Neuronal stem cell (in vitro differentiated cells): ENCODE results near the gene CACNA1H.
"Not testable (repeated sequence)": the region's sequence is repeated elsewhere in the genome, so short reads cannot be mapped to it uniquely, and the experiment has no call there.

Source experiments
- DNase-seq: peaks from one replicate; pipeline ENCODE4 v3.0.0-alpha.2; 2013; ENCODE audit warnings: low spot score
- H2AFZ ChIP-seq: one replicate; pipeline ENCODE4 v1.6.1; 2013; ENCODE audit warnings: mild to moderate bottlenecking, low read length, inconsistent platforms
- H2AK5ac ChIP-seq: 2 replicates; pipeline ENCODE4 v1.6.1; 2013; ENCODE audit warnings: low read depth, mild to moderate bottlenecking, inconsistent platforms, low read length, moderate library complexity, mixed read lengths
- H2BK120ac ChIP-seq: 2 replicates; pipeline ENCODE4 v1.6.1; 2013; ENCODE audit warnings: low read depth, mild to moderate bottlenecking, inconsistent platforms, low read length, moderate library complexity, mixed read lengths
- H2BK12ac ChIP-seq: one replicate; pipeline ENCODE4 v1.6.1; 2013; ENCODE audit warnings: low read length, inconsistent platforms
- H2BK15ac ChIP-seq: 2 replicates; pipeline ENCODE4 v1.6.1; 2013; ENCODE audit warnings: mild to moderate bottlenecking, low read length, inconsistent platforms, mixed read lengths
- H2BK5ac ChIP-seq: one replicate; pipeline ENCODE4 v1.6.1; 2013; ENCODE audit warnings: inconsistent platforms, mild to moderate bottlenecking, low read length, moderate library complexity
- H3K14ac ChIP-seq: one replicate; pipeline ENCODE4 v1.6.1; 2013; ENCODE audit warnings: low read length, inconsistent platforms
- H3K18ac ChIP-seq: 2 replicates; pipeline ENCODE4 v1.6.1; 2013; ENCODE audit warnings: low read length, inconsistent platforms
- H3K23ac ChIP-seq: 2 replicates; pipeline ENCODE4 v1.6.1; 2013; ENCODE audit warnings: low read depth, mild to moderate bottlenecking, mixed read lengths, low read length, inconsistent platforms; ENCODE audit not compliant: poor library complexity
- H3K27ac ChIP-seq: replicated peaks from 3 replicates; pipeline ENCODE4 v1.5.1; 2013; ENCODE audit warnings: low read length, inconsistent platforms
- H3K27me3 ChIP-seq, 3 experiments: 2 replicates each; pipeline ENCODE4 v1.6.1; 2013; ENCODE audit warnings: low read length in 3 of 3, mild to moderate bottlenecking in 2 of 3, inconsistent platforms in 1 of 3, low read depth in 1 of 3, mixed read lengths in 1 of 3, moderate library complexity in 1 of 3; ENCODE audit not compliant: control insufficient read depth in 3 of 3, insufficient read depth in 3 of 3
- H3K36me3 ChIP-seq, 2 donors: replicated peaks in 1 of 2; 2 replicates each; pipeline ENCODE4 v1.6.1; 2013; ENCODE audit warnings: low read length in 2 of 2; ENCODE audit not compliant: control insufficient read depth in 2 of 2, insufficient read depth in 2 of 2
- H3K4ac ChIP-seq: 2 replicates; pipeline ENCODE4 v1.6.1; 2013; ENCODE audit warnings: inconsistent platforms, mild to moderate bottlenecking, low read length, moderate library complexity
- H3K4me1 ChIP-seq, 2 donors: 1 replicate in 1 of 2; 2 replicates in 1 of 2; pipeline ENCODE4 v1.6.1; 2013; ENCODE audit warnings: low read length in 2 of 2, low read depth in 1 of 2; ENCODE audit not compliant: control insufficient read depth in 2 of 2, insufficient read depth in 1 of 2
- H3K4me2 ChIP-seq: one replicate; pipeline ENCODE4 v1.6.1; 2013; ENCODE audit warnings: mild to moderate bottlenecking, low read length, inconsistent platforms; ENCODE audit not compliant: insufficient read depth, poor library complexity, severe bottlenecking
- H3K4me3 ChIP-seq, 2 donors: 2 replicates each; pipeline ENCODE4 v1.5.1; 2013; ENCODE audit warnings: low read length in 2 of 2, mild to moderate bottlenecking in 2 of 2, inconsistent platforms in 1 of 2, moderate library complexity in 1 of 2
- H3K79me1 ChIP-seq: one replicate; pipeline ENCODE4 v1.6.1; 2013; ENCODE audit warnings: low read depth, mild to moderate bottlenecking, inconsistent platforms, low read length, moderate library complexity
- H3K9ac ChIP-seq: one replicate; pipeline ENCODE4 v1.6.1; 2013; ENCODE audit warnings: mild to moderate bottlenecking, low read depth, low read length, inconsistent platforms; ENCODE audit not compliant: poor library complexity
- H3K9me3 ChIP-seq, 2 donors: replicated peaks in 1 of 2; 2 replicates each; pipeline versions ENCODE3 to v1.6.1; 2013; ENCODE audit warnings: low read length in 2 of 2, mild to moderate bottlenecking in 2 of 2, inconsistent platforms in 1 of 2, low read depth in 1 of 2, mixed read lengths in 1 of 2, moderate library complexity in 1 of 2; ENCODE audit not compliant: control insufficient read depth in 2 of 2, insufficient read depth in 1 of 2
- H4K8ac ChIP-seq: one replicate; pipeline ENCODE4 v1.6.1; 2013; ENCODE audit warnings: low read depth, mild to moderate bottlenecking, inconsistent platforms, low read length, moderate library complexity
- H4K91ac ChIP-seq: one replicate; pipeline ENCODE4 v1.6.1; 2013; ENCODE audit warnings: low read length, low read depth, mild to moderate bottlenecking, inconsistent platforms; ENCODE audit not compliant: poor library complexity
- WGBS, 2 donors: extraction: QIAGEN DNeasy Blood & Tissue Kit; methylation state at CpG; one replicate each; pipeline ENCODE4 v1.1.7; 2013; ENCODE audit warnings: missing lambda C conversion rate in 2 of 2, mixed read lengths in 1 of 2; ENCODE audit not compliant: insufficient read length in 2 of 2, insufficient replicate concordance in 1 of 2; ENCODE audit errors: extremely low coverage in 2 of 2; 5-methylcytosine and 5-hydroxymethylcytosine counted together

The CACNA1H gene

DNA sequence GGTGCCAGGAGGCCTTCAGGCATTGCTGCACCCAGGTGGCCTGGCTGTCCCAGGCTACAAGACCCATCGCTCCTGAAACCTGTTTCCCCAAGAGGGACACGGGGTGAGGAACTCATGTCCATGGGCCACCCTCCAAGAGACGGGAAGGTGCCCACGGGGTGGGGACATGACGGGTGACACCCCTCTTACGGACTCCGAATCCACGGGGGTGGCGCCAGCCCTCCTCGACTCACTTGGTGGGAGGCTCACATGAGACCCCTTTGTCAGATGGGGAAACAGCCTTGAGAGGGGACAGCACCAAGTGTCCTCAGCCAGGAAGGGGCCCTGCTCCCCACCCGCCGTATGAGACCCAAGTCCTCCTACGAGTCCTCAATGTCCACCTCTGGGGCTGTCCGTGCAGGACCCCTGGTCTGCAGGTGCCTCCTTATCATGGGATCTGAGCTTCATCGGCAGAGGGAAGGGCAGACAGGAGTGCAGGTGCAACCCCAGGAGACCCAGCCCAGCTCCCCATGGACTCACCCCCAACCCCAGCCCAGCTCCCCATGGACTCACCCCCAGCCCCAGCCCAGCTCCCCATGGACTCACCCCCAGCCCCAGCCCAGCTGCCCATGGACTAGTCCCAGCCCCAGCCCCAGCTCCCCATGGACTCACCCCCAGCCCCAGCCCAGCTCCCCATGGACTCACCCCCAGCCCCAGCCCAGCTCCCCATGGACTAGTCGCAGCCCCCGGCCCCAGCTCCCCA is 77.7 kb downstream of the CACNA1H start:
- H3K18ac ChIP-seq, H3K79me1 ChIP-seq, H3K27ac ChIP-seq, H4K91ac ChIP-seq, H2AFZ ChIP-seq, H4K8ac ChIP-seq, H2BK5ac ChIP-seq, H3K36me3 ChIP-seq, H3K4me3 ChIP-seq, H3K27me3 ChIP-seq, H3K14ac ChIP-seq, H3K4ac ChIP-seq, H3K9ac ChIP-seq, DNase-seq, H2BK120ac ChIP-seq, H2BK15ac ChIP-seq, H3K9me3 ChIP-seq, H3K4me2 ChIP-seq, H3K4me1 ChIP-seq, H2BK12ac ChIP-seq, H3K23ac ChIP-seq, H2AK5ac ChIP-seq: not testable (repeated sequence)
- WGBS, 2 donors = no CpG with 5 or more reads among the region's 17 CpGs

- H2BK5ac ChIP-seq, H2BK15ac ChIP-seq, H3K9ac ChIP-seq, H2AFZ ChIP-seq, H3K27ac ChIP-seq, H4K8ac ChIP-seq, DNase-seq, H3K23ac ChIP-seq, H2BK12ac ChIP-seq, H2AK5ac ChIP-seq, H3K79me1 ChIP-seq, H3K9me3 ChIP-seq, H3K4me1 ChIP-seq, H3K4me3 ChIP-seq, H3K18ac ChIP-seq, H2BK120ac ChIP-seq, H3K27me3 ChIP-seq, H3K36me3 ChIP-seq, H3K4me2 ChIP-seq, H3K14ac ChIP-seq, H3K4ac ChIP-seq, H4K91ac ChIP-seq: not testable (repeated sequence)
- no CpG with 5 or more reads among the region's 7 CpGs for WGBS, 2 donors
Measured at GRCh38 chr16:1231301-1231700, 78.4 kb downstream of the CACNA1H start.

DNA sequence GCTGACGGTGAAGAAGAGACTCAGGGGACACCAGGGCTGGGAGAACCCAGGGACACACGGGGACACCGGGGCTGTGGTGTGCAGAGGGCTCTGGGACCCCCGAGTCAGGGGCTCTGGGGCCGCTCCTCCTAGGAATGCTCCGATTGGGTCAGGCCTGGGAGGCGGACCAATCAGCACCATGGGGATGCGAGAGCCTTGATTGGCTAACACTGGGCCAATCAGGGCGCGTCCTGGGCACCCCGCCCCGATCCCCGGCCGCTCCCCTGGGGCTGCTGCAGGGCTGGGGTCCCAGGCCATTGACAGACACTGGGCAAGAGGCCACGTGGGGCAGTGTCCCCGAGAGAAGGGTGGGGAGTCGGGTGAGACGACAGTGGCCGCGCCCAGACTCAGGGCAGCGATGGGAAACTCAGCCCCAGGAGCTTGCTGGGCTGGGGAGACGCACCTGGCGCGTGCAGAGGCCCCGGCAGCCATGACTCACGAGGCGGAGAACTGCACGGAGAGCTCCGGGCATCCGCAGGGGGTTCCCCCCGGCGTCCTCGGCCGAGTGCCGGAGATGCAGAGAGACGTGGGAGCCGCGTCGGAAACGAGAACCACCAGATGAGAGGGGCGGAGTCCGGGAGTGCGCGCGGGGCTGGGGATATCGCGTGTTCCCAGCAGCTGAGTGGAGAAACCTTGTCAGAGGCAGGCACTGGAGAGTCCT is 79.3 kb downstream of the CACNA1H start:
- H3K4me1 ChIP-seq, H2BK120ac ChIP-seq, H3K9me3 ChIP-seq, H3K4ac ChIP-seq, H3K23ac ChIP-seq, H3K79me1 ChIP-seq, H3K36me3 ChIP-seq, DNase-seq, H4K91ac ChIP-seq, H3K27ac ChIP-seq, H2BK5ac ChIP-seq, H3K27me3 ChIP-seq, H3K9ac ChIP-seq, H3K14ac ChIP-seq, H2AK5ac ChIP-seq, H4K8ac ChIP-seq, H2BK12ac ChIP-seq, H3K4me2 ChIP-seq, H3K4me3 ChIP-seq, H2BK15ac ChIP-seq, H3K18ac ChIP-seq, H2AFZ ChIP-seq: not testable (repeated sequence)
- WGBS, 2 donors = no CpG with 5 or more reads among the region's 47 CpGs

- H2BK15ac ChIP-seq, H3K4me3 ChIP-seq, H3K4ac ChIP-seq, H3K4me2 ChIP-seq, H3K9me3 ChIP-seq, H2BK120ac ChIP-seq, H4K8ac ChIP-seq, H3K18ac ChIP-seq, H3K9ac ChIP-seq, H2BK12ac ChIP-seq, H3K36me3 ChIP-seq, H3K27me3 ChIP-seq, H2BK5ac ChIP-seq, H2AK5ac ChIP-seq, H4K91ac ChIP-seq, H3K14ac ChIP-seq, H3K27ac ChIP-seq, H3K4me1 ChIP-seq, H2AFZ ChIP-seq, DNase-seq, H3K23ac ChIP-seq, H3K79me1 ChIP-seq: not testable (repeated sequence)
- WGBS, 2 donors = no CpG with 5 or more reads among the region's 29 CpGs
Measured at GRCh38 chr16:1236659-1237058, 83.8 kb downstream of the CACNA1H start.
